K562 (cell line): ENCODE measurements around the gene PGF. TPM values are rescaled to one million over a fixed set of nuclear protein-coding genes. Genes with fewer than 3 reads are reported as not detected.

Experiments
- ATAC-seq: fragments of 200-7000 bp; cut with Tn5 transposase; 3 replicates; pipeline ENCODE4 v1.9.1; 2020; ENCODE audit warnings: moderate library complexity
- BruUV-seq: library from RNA; stranded (reverse); fragments of 400-500 nt; replicated peaks from 2 replicates; lab custom pipeline; 2021; lab: Mats Ljungman, UMichigan
- CTCF ChIA-PET: fragments of 300-600 bp; formaldehyde crosslinking; extraction: SDS; loops from one replicate; lab custom pipeline; 2021; ENCODE audit warnings: low intra/inter-chr PET ratio; lab: Yijun Ruan, JAX
- POLR2A ChIA-PET: fragments of 300-600, 350-650 bp; sonication (Branson Sonifier 250); formaldehyde crosslinking; extraction: SDS; loops from one replicate; lab custom pipeline; 2021; ENCODE audit warnings: antibody characterized with exemption, inconsistent platforms; lab: Yijun Ruan, JAX
- DNase-seq, 4 experiments: peaks; one replicate each; pipeline versions ENCODE4 v3.0.0 to v3.0.0-alpha.2; 2011 to 2018; ENCODE audit warnings: low spot score in 3 of 4, mixed read lengths in 3 of 4; ENCODE audit errors: extremely low read depth in 1 of 4
- FAIRE-seq: peaks from 2 replicates; lab custom pipeline; 2011; peaks lifted over from hg19 to GRCh38; lab: Jason Lieb, UNC
- H2AFZ ChIP-seq: 2 replicates; pipeline ENCODE4 v1.6.0; 2011; ENCODE audit warnings: low read depth, low read length, control low read depth, inconsistent platforms
- H3K27ac ChIP-seq: fragments of 200-600 bp; 3 replicates; pipeline ENCODE4 v1.8.0; 2011; ENCODE audit warnings: low read depth, mild to moderate bottlenecking, control low read depth, inconsistent platforms, low read length, moderate library complexity, mixed read lengths; ENCODE audit errors: extremely low read depth
- H3K27me3 ChIP-seq, 2 experiments: fragments of 300-600 bp in 1 of 2; 2 replicates in 1 of 2; 3 replicates in 1 of 2; pipeline versions ENCODE4 v1.6.0 to v1.8.0; 2011; ENCODE audit warnings: inconsistent platforms in 2 of 2, low read length in 2 of 2, mild to moderate bottlenecking in 1 of 2, mixed read lengths in 1 of 2, moderate library complexity in 1 of 2; ENCODE audit not compliant: control insufficient read depth in 2 of 2, insufficient read depth in 2 of 2
- H3K36me3 ChIP-seq: fragments of 300-600 bp; 3 replicates; pipeline ENCODE4 v1.8.0; 2011; ENCODE audit warnings: mild to moderate bottlenecking, low read length, inconsistent platforms; ENCODE audit not compliant: control insufficient read depth, insufficient read depth
- H3K4me1 ChIP-seq, 2 experiments: fragments of 200-600 bp in 1 of 2; replicated peaks in 1 of 2; 2 replicates in 1 of 2; 3 replicates in 1 of 2; pipeline versions ENCODE4 v1.5.1 to v1.8.0; 2011; ENCODE audit warnings: inconsistent platforms in 2 of 2, low read length in 2 of 2, mild to moderate bottlenecking in 1 of 2, mixed read lengths in 1 of 2, moderate library complexity in 1 of 2; ENCODE audit not compliant: control insufficient read depth in 2 of 2, insufficient read depth in 2 of 2
- H3K4me2 ChIP-seq: 2 replicates; pipeline ENCODE4 v1.6.1; 2011; ENCODE audit warnings: low read length, control low read depth, inconsistent platforms, mixed read lengths; ENCODE audit not compliant: insufficient read depth
- H3K4me3 ChIP-seq: fragments of 200-600 bp; sonication (generic), shearing (Covaris generic); 2 replicates; pipeline ENCODE4 v1.5.1; 2016; ENCODE audit warnings: control low read depth, inconsistent platforms
- H3K79me2 ChIP-seq: fragments of 200-600 bp; 3 replicates; pipeline ENCODE4 v1.8.0; 2011; ENCODE audit warnings: low read length, inconsistent platforms; ENCODE audit not compliant: control insufficient read depth, insufficient read depth
- H3K9ac ChIP-seq, 2 experiments: 2 replicates each; pipeline versions ENCODE4 v1.6.0 to v1.6.1; 2011; ENCODE audit warnings: low read depth in 2 of 2, low read length in 2 of 2, control low read depth in 1 of 2, inconsistent platforms in 1 of 2, mild to moderate bottlenecking in 1 of 2, mixed read lengths in 1 of 2; ENCODE audit not compliant: insufficient read depth in 1 of 2
- H3K9me1 ChIP-seq: one replicate; pipeline ENCODE4 v1.6.0; 2011; ENCODE audit warnings: inconsistent platforms, mild to moderate bottlenecking, low read length, moderate library complexity; ENCODE audit not compliant: control insufficient read depth, insufficient read depth
- H3K9me3 ChIP-seq: replicated peaks from 2 replicates; pipeline ENCODE4 v1.5.1; 2011; ENCODE audit warnings: low read depth, low read length, inconsistent platforms; ENCODE audit not compliant: control insufficient read depth, insufficient read depth
- H4K20me1 ChIP-seq: replicated peaks from 2 replicates; pipeline ENCODE4 v1.6.1; 2011; ENCODE audit warnings: low read length, inconsistent platforms, mixed read lengths; ENCODE audit not compliant: control insufficient read depth, insufficient read depth
- ARNT ChIP-seq, 2 experiments: fragments of 450-650 bp; IDR thresholded peaks; 2 replicates each; pipeline ENCODE4 v1.6.1; 2016; ENCODE audit warnings: mild to moderate bottlenecking in 1 of 2
- BCOR ChIP-seq: fragments of 450-650 bp; IDR thresholded peaks from 2 replicates; pipeline ENCODE4 v1.6.1; 2016
- CBFB ChIP-seq: sonication (generic); formaldehyde crosslinking; IDR thresholded peaks from 2 replicates; pipeline ENCODE4 v1.4.0; 2020; ENCODE audit warnings: mild to moderate bottlenecking, missing genetic modification reagents
- DACH1 ChIP-seq: fragments of 450-650 bp; IDR thresholded peaks from 2 replicates; pipeline ENCODE4 v1.6.1; 2018; ENCODE audit not compliant: partially characterized antibody
- GMEB1 ChIP-seq: fragments of 250-450 bp; sonication (Bioruptor Pico); IDR thresholded peaks from 2 replicates; pipeline ENCODE4 v1.4.0; 2020; ENCODE audit warnings: mild to moderate bottlenecking
- MTA2 ChIP-seq: fragments of 450-650 bp; IDR thresholded peaks from 2 replicates; pipeline ENCODE4 v1.6.1; 2016; ENCODE audit warnings: low read depth
- NFIC ChIP-seq: fragments of 450-650 bp; IDR thresholded peaks from 2 replicates; pipeline ENCODE4 v1.6.1; 2017; ENCODE audit warnings: mild to moderate bottlenecking, inconsistent platforms
- NFIX ChIP-seq: fragments of 250-450 bp; sonication (Bioruptor Pico); IDR thresholded peaks from 2 replicates; pipeline ENCODE4 v1.4.0; 2020; ENCODE audit warnings: low read depth, mild to moderate bottlenecking, moderate library complexity
- RCOR1 ChIP-seq, 2 experiments: IDR thresholded peaks; 2 replicates each; pipeline ENCODE4 v1.6.1; 2012; ENCODE audit warnings: low read depth in 2 of 2, low read length in 2 of 2, borderline replicate concordance in 1 of 2, improper control_type of control experiment in 1 of 2
- SLC30A9 ChIP-seq: fragments of 250-450 bp; sonication (Bioruptor Pico); IDR thresholded peaks from 2 replicates; pipeline ENCODE4 v1.8.0; 2022; ENCODE audit warnings: mild to moderate bottlenecking, moderate library complexity
- ZFP36 ChIP-seq: fragments of 150-350 bp; IDR thresholded peaks from 2 replicates; pipeline ENCODE4 v1.6.1; 2018; ENCODE audit warnings: low read length, low read depth; ENCODE audit not compliant: partially characterized antibody
- ZNF384 ChIP-seq: IDR thresholded peaks from 2 replicates; pipeline ENCODE4 v1.6.1; 2012; ENCODE audit warnings: low read depth, low read length, improper control_type of control experiment
- ZNF507 ChIP-seq: conservative IDR thresholded peaks from 2 replicates; pipeline ENCODE4 v1.6.1; 2017; ENCODE audit warnings: missing genetic modification characterization, missing compliant biosample characterization
- ZNF583 ChIP-seq: fragments of 250-450 bp; sonication (Bioruptor Pico); IDR thresholded peaks from 2 replicates; pipeline ENCODE4 v1.4.0; 2020
- ZNF785 ChIP-seq: fragments of 250-450 bp; sonication (Bioruptor Pico); IDR thresholded peaks from 2 replicates; pipeline ENCODE4 v1.4.0; 2020; ENCODE audit warnings: mild to moderate bottlenecking
- WGBS: fragments of 100-300 bp; shearing (Covaris generic); methylation state at CpG from one replicate; pipeline ENCODE4 v1.1.6; 2016; ENCODE audit warnings: low coverage, mixed read lengths; ENCODE audit not compliant: insufficient coverage; ENCODE audit errors: missing lambda C conversion rate; 5-methylcytosine and 5-hydroxymethylcytosine counted together
- in situ Hi-C: fragments of 300-500 bp; cut with MboI; formaldehyde crosslinking; loops from 4 replicates; pipeline ENCODE4 v1.15.0; 2018; ENCODE audit warnings: inconsistent platforms, mixed read lengths
- intact Hi-C: fragments of 100-400 bp; cut with micrococcal nuclease; formaldehyde crosslinking; loops from 2 replicates; pipeline ENCODE4 v1.14.2; 2022
- polyA plus RNA-seq, 8 experiments: library from polyadenylated mRNA; depleted of rRNA in 4 of 8; stranded (reverse) in 5 of 8; unstranded in 3 of 8; fragments of >200 nt; fragmentation: Nextera tagmentation in 2 of 8; fragmentation: Illumina TruSeq in 1 of 8; extraction: Ambion mirVana in 2 of 8; extraction: Trizol in 1 of 8; gene quantifications; 2 replicates each; pipeline versions ENCODE4 v1.2.1 to v1.2.3, GENCODE V29; 2011 to 2014; ENCODE audit warnings: inconsistent platforms in 1 of 8, missing spikeins in 1 of 8
- total RNA-seq, 7 experiments: library from RNA; depleted of rRNA in 6 of 7; stranded (reverse); fragments of >200 nt in 6 of 7; fragmentation: Illumina TruSeq in 2 of 7; extraction: Trizol in 2 of 7; gene quantifications; 2 replicates each; pipeline versions ENCODE4 v1.2.1 to v1.2.3, GENCODE V29; 2011 to 2021; ENCODE audit warnings: low replicate concordance in 1 of 7

PGF gene
- total and polyA plus RNA-seq, 9 of the 15 experiments (the other 6 are each of a cell fraction or from before 2014, with no cell fraction given) = 0.04 to 0.44 (median 0.18) TPM

- TF ChIP-seq ZNF583 (CRISPR knock-in tag) (no peak), MTA2 (no peak), GMEB1 (CRISPR knock-in tag) (no peak)
Measured at GRCh38 chr14:74917178-74917543, 38.2 kb downstream of the PGF start (continued).

GRCh38 chr14:74915826-74916225, 39.6 kb downstream of the PGF start:
- Histone ChIP-seq H3K9ac (no peak overlapping the region; a peak in 1 of 4 replicates), H3K4me2 (no peak overlapping the region), H3K79me2 (no peaks in the 10 kb centered on the region), H3K36me3 (no peaks in the 10 kb centered on the region), H3K4me3 (no peak overlapping the region), H3K4me1 (peaks cover 0 to 13% of the 10 kb centered on the region in 2 experiments; a peak in 2 of 5 replicates), H3K9me1 (no peaks in the 10 kb centered on the region), H3K27me3 (no peaks in the 10 kb centered on the region), H4K20me1 (no peaks in the 10 kb centered on the region), H3K9me3 (no peaks in the 10 kb centered on the region), H2AFZ (no peak overlapping the region), H3K27ac (no peak overlapping the region)
- CTCF ChIA-PET = interaction anchor here (3.3 kb wide), 1 partner anchor 172 kb away, joined by 23 read pairs; no protein-coding TSS in a partner anchor
- in situ Hi-C loops (loop anchor here (10.0 kb wide), 1 partner anchor 159 kb away; no protein-coding TSS in a partner anchor), intact Hi-C loops (loop anchor here (10.0 kb wide), 1 partner anchor 389 kb away; no protein-coding TSS in a partner anchor)
- no peak for ATAC-seq
- WGBS = 55% methylated on average over 6 of the region's 7 CpGs
- no peak for FAIRE-seq
- DNase-seq = no peak
- no TSS peak for BruUV-seq
- TF ChIP-seq ZNF785 (CRISPR knock-in tag) (no peak), ZFP36 (no peak), DACH1 (no peak), BCOR (no peak), CBFB (CRISPR knock-in tag) (no peak), ZNF384 (no peak), NFIX (CRISPR knock-in tag) (peak; percentile 72), SLC30A9 (CRISPR knock-in tag) (no peak), NFIC (peak; percentile 92), RCOR1 (IDR thresholded peaks at IDR 0.05; ENCODE audit: borderline replicate concordance in 1 of 2, low read depth in 2 of 2, low read length in 2 of 2) (no peak), ARNT (IDR thresholded peaks at IDR 0.05) (no peak), ZNF507 (tag) (no peak)
- POLR2A ChIA-PET = no interaction called here
